ENCODE measurements around the gene AKAP5.
A peak's percentile ranks its signal among the peaks of the same experiment; 100 is the strongest.

The AKAP5 gene

DNA sequence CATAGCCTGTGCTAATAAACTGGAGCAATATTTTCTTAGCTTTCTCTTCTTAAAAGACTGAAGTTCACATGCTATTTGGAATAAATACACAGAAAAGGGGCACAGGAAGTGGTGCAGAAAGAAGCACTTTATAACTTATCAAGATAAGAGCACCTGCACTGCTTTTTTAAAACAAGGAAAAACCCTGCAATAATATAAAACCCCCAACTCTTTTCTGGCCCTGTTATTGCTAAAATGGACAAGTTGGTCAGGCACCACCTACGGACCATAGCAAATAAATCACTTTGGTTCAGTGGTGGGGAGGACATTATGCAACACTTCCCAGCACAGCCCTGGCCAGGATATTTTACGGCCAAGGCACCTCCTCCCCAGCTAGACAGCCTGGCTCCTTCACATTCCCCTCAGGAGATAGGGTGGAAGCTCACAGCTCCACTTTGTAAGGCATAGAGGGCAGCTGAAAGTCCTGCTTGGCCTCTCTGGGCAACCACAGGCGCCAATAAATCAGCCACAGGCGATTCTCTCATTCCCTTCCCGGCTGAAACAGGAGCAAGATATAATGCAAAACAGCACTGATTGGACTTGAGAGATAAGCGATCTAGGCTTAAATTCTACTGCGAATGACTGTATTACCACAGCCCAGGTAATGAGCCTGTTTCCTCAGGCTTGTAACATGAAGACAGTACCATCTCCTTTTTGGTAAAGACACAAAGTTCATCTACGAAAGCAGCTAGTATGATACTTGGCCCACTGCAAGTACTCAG, 36.3 kb downstream of the AKAP5 start:
- 27% methylated on average over 8 of the region's 8 CpGs for WGBS
- Histone ChIP-seq H3K23ac (ENCODE audit: low read length in 2 of 2) (no peak overlapping the region), H2AFZ (ENCODE audit: low read depth, low read length) (no peak overlapping the region), H3K9ac (ENCODE audit: low read length) (peak overlapping the region; percentile 97), H3K79me1 (replicated peaks; ENCODE audit: low read length, poor library complexity, severe bottlenecking) (peaks cover 4% of the 10 kb centered on the region), H4K8ac (ENCODE audit: low read length) (peak overlapping the region; percentile 22), H3K9me3 (ENCODE audit: control insufficient read depth, low read length) (no peaks in the 10 kb centered on the region), H3K27ac (ENCODE audit: low read length, poor library complexity, severe bottlenecking) (peak overlapping the region; percentile 13), H3K27me3 (ENCODE audit: control insufficient read depth in 1 of 2, insufficient read depth in 1 of 2, low read length in 2 of 2) (no peaks in the 10 kb centered on the region), H3K4me2 (ENCODE audit: low read length, poor library complexity, severe bottlenecking) (peak overlapping the region; percentile 55), H2BK15ac (ENCODE audit: low read depth, poor library complexity, severe bottlenecking) (no peak overlapping the region), H2BK120ac (ENCODE audit: low read depth, low read length) (no peak overlapping the region), H3K18ac (ENCODE audit: low read depth in 1 of 2, low read length in 2 of 2) (peak overlapping the region; percentile 63 to 69), H2AK5ac (ENCODE audit: low read length, severe bottlenecking) (peak overlapping the region; percentile 69), H3K36me3 (ENCODE audit: control insufficient read depth in 1 of 2, insufficient read depth in 2 of 2, low read depth in 1 of 2, low read length in 2 of 2) (peaks cover 0 to 15% of the 10 kb centered on the region in 2 experiments), H3K4me1 (ENCODE audit: control insufficient read depth, insufficient read depth, low read depth, low read length) (peaks cover 11% of the 10 kb centered on the region), H4K91ac (ENCODE audit: low read length) (peak overlapping the region; percentile 14), H3K14ac (ENCODE audit: low read length in 2 of 2) (no peak overlapping the region), H3K4ac (ENCODE audit: low read depth in 1 of 2, low read length in 2 of 2) (peak overlapping the region; percentile 37 to 81), H2BK5ac (ENCODE audit: low read depth, low read length, poor library complexity, severe bottlenecking) (no peak overlapping the region), H3K4me3 (ENCODE audit: insufficient read depth in 1 of 2, low read depth in 1 of 2, low read length in 2 of 2) (peak overlapping the region in 1 of 2 experiments; percentile 93), H2BK12ac (ENCODE audit: low read length in 2 of 2) (peak overlapping the region; percentile 22 to 64)
- peak; percentile 88 for DNase-seq

DNA sequence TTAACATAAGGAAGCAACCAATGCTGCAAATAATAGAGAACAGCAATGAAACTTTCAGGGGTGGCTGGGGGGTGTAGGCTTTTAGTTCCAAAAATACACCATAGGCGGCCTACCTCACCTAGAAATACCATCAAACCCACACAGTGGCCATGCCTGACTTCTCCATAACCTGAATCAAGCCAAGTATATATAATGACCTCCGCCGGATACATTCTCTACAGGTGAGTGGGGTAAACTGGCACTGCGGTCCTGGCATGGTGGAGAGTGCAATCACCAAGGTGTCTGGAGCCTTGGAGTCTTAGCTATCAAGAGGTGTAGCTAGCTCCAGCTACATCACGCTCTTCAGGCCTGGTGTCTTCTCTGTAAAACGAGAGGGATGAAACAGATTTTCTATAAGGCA, 37.2 kb downstream of the AKAP5 start:
- peak overlapping the region; percentile 62 for H2AK5ac ChIP-seq (ENCODE audit: low read length, severe bottlenecking)
- H3K23ac ChIP-seq (ENCODE audit: low read length in 2 of 2), result peak overlapping the region in 1 of 2 experiments; percentile 57
- H4K91ac ChIP-seq (ENCODE audit: low read length), result peak overlapping the region; percentile 65
- H2BK5ac ChIP-seq (ENCODE audit: low read depth, low read length, poor library complexity, severe bottlenecking), result no peak overlapping the region
- peaks cover 2% of the 10 kb centered on the region for H3K79me1 ChIP-seq (replicated peaks; ENCODE audit: low read length, poor library complexity, severe bottlenecking)
- peak overlapping the region; percentile 96 for H3K4me2 ChIP-seq (ENCODE audit: low read length, poor library complexity, severe bottlenecking)
- peak overlapping the region in 1 of 2 experiments; percentile 3 for H3K4ac ChIP-seq (ENCODE audit: low read depth in 1 of 2, low read length in 2 of 2)
- peak overlapping the region; percentile 98 for H3K27ac ChIP-seq (ENCODE audit: low read length, poor library complexity, severe bottlenecking)
- no peak for DNase-seq
- H2AFZ ChIP-seq (ENCODE audit: low read depth, low read length), result no peak overlapping the region
- peaks cover 0 to 11% of the 10 kb centered on the region in 2 experiments for H3K36me3 ChIP-seq (ENCODE audit: control insufficient read depth in 1 of 2, insufficient read depth in 2 of 2, low read depth in 1 of 2, low read length in 2 of 2)
- peak overlapping the region; percentile 78 for H2BK120ac ChIP-seq (ENCODE audit: low read depth, low read length)
- peak overlapping the region in 1 of 2 experiments; percentile 93 for H3K4me3 ChIP-seq (ENCODE audit: insufficient read depth in 1 of 2, low read depth in 1 of 2, low read length in 2 of 2)
- H3K9me3 ChIP-seq (ENCODE audit: control insufficient read depth, low read length), result no peaks in the 10 kb centered on the region
- peak overlapping the region; percentile 35 for H4K8ac ChIP-seq (ENCODE audit: low read length)
- peak overlapping the region in 1 of 2 experiments; percentile 38 for H2BK12ac ChIP-seq (ENCODE audit: low read length in 2 of 2)
- 73% methylated on average over 6 of the region's 6 CpGs for WGBS
- peaks cover 11% of the 10 kb centered on the region for H3K4me1 ChIP-seq (ENCODE audit: control insufficient read depth, insufficient read depth, low read depth, low read length)
- no peaks in the 10 kb centered on the region for H3K27me3 ChIP-seq (ENCODE audit: control insufficient read depth in 1 of 2, insufficient read depth in 1 of 2, low read length in 2 of 2)
- peak overlapping the region; percentile 40 to 84 for H3K18ac ChIP-seq (ENCODE audit: low read depth in 1 of 2, low read length in 2 of 2)
- no peak overlapping the region for H3K14ac ChIP-seq (ENCODE audit: low read length in 2 of 2)
- H3K9ac ChIP-seq (ENCODE audit: low read length), result peak overlapping the region; percentile 97
- H2BK15ac ChIP-seq (ENCODE audit: low read depth, poor library complexity, severe bottlenecking), result no peak overlapping the region

DNA sequence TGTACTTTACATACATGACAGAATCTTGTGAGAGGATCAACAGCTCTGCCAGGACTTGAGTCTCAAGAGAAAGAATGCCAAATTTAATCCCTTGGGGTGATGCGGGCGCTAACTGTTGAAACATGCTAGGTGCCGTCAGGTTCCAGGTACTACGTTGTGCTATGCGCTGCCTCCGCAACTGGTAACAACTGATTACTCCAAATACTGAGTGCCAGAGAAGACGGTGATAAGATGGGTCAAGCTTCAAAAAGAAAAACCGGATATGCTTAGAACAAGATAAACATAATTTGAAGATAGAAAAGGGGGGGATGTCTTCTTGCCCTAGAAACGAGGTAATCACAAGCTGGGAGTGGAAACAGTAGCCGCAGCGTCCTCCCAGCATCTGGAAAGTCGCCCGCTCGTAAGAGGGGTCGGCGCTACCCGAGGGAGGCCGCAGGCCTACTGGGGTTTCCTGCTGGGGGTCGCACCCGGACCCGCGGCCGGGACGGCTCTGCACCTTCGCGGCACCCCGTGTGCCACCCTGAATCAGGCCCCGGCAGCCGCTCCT, 37.7 kb downstream of the AKAP5 start:
- peak overlapping the region; percentile 97 for H4K8ac ChIP-seq (ENCODE audit: low read length)
- H3K4me3 ChIP-seq (ENCODE audit: insufficient read depth in 1 of 2, low read depth in 1 of 2, low read length in 2 of 2), result peak overlapping the region; percentile 93
- H3K9me3 ChIP-seq (ENCODE audit: control insufficient read depth, low read length), result no peaks in the 10 kb centered on the region
- H3K4me2 ChIP-seq (ENCODE audit: low read length, poor library complexity, severe bottlenecking), result peak overlapping the region; percentile 96
- H3K4ac ChIP-seq (ENCODE audit: low read depth in 1 of 2, low read length in 2 of 2), result peak overlapping the region; percentile 99
- peak overlapping the region; percentile 98 for H3K27ac ChIP-seq (ENCODE audit: low read length, poor library complexity, severe bottlenecking)
- H2AFZ ChIP-seq (ENCODE audit: low read depth, low read length), result peak overlapping the region; percentile 73
- H2BK12ac ChIP-seq (ENCODE audit: low read length in 2 of 2), result peak overlapping the region; percentile 28 to 98
- peak overlapping the region; percentile 68 for H2AK5ac ChIP-seq (ENCODE audit: low read length, severe bottlenecking)
- no peak for DNase-seq
- peaks cover 2% of the 10 kb centered on the region for H3K79me1 ChIP-seq (replicated peaks; ENCODE audit: low read length, poor library complexity, severe bottlenecking)
- peak overlapping the region; percentile 98 for H2BK15ac ChIP-seq (ENCODE audit: low read depth, poor library complexity, severe bottlenecking)
- peaks cover 11% of the 10 kb centered on the region for H3K4me1 ChIP-seq (ENCODE audit: control insufficient read depth, insufficient read depth, low read depth, low read length)
- H3K36me3 ChIP-seq (ENCODE audit: control insufficient read depth in 1 of 2, insufficient read depth in 2 of 2, low read depth in 1 of 2, low read length in 2 of 2), result peaks cover 0 to 6% of the 10 kb centered on the region in 2 experiments
- H3K14ac ChIP-seq (ENCODE audit: low read length in 2 of 2), result peak overlapping the region in 1 of 2 experiments; percentile 100
- H3K27me3 ChIP-seq (ENCODE audit: control insufficient read depth in 1 of 2, insufficient read depth in 1 of 2, low read length in 2 of 2), result no peaks in the 10 kb centered on the region
- H4K91ac ChIP-seq (ENCODE audit: low read length), result peak overlapping the region; percentile 93
- H3K9ac ChIP-seq (ENCODE audit: low read length), result peak overlapping the region; percentile 97
- peak overlapping the region; percentile 99 to 100 for H3K18ac ChIP-seq (ENCODE audit: low read depth in 1 of 2, low read length in 2 of 2)
- 5% methylated on average over 29 of the region's 29 CpGs for WGBS
- H2BK120ac ChIP-seq (ENCODE audit: low read depth, low read length), result peak overlapping the region; percentile 78
- H2BK5ac ChIP-seq (ENCODE audit: low read depth, low read length, poor library complexity, severe bottlenecking), result peak overlapping the region; percentile 91
- H3K23ac ChIP-seq (ENCODE audit: low read length in 2 of 2), result peak overlapping the region in 1 of 2 experiments; percentile 98
